OCI-LY7 (cell line): ENCODE measurements around the gene DLGAP1. TPM values are rescaled to one million over a fixed set of nuclear protein-coding genes. Genes with fewer than 3 reads are reported as not detected.
A peak's percentile ranks its signal among the peaks of the same experiment; 100 is the strongest.

Experiments
- BruUV-seq: library from RNA; stranded (reverse); fragments of 400-500 nt; replicated peaks from 2 replicates; lab custom pipeline; 2021; lab: Mats Ljungman, UMichigan
- CTCF ChIA-PET: fragments of 300-600 bp; sonication (Branson Sonifier 250); formaldehyde crosslinking; loops from one replicate; lab custom pipeline; 2022; ENCODE audit warnings: antibody characterized with exemption; ENCODE audit not compliant: unreplicated experiment; lab: Charles Lee
- POLR2A ChIA-PET: fragments of 300-600 bp; sonication (Branson Sonifier 250); formaldehyde crosslinking; loops from one replicate; lab custom pipeline; 2022; ENCODE audit warnings: antibody characterized with exemption; lab: Charles Lee
- DNase-seq: peaks from one replicate; pipeline ENCODE4 v3.0.0-alpha.2; 2015; ENCODE audit warnings: low spot score
- H2AFZ ChIP-seq: fragments of 200-600 bp; sonication (generic), shearing (Covaris generic); 2 replicates; pipeline ENCODE4 v1.6.1; 2014; ENCODE audit warnings: mild to moderate bottlenecking, antibody characterized with exemption, low read length, moderate library complexity
- H3K27ac ChIP-seq: fragments of 200-600 bp; sonication (generic); 2 replicates; pipeline ENCODE4 v1.5.1; 2014; ENCODE audit warnings: mixed run types, low read depth, mild to moderate bottlenecking, moderate library complexity, low read length, inconsistent platforms; ENCODE audit not compliant: poor library complexity, severe bottlenecking
- H3K36me3 ChIP-seq: fragments of 200-600 bp; sonication (generic); 2 replicates; pipeline ENCODE4 v1.6.1; 2014; ENCODE audit warnings: mild to moderate bottlenecking, antibody characterized with exemption, low read length, moderate library complexity, mixed read lengths; ENCODE audit not compliant: insufficient read depth
- H3K4me1 ChIP-seq: fragments of 200-600 bp; sonication (generic); 2 replicates; pipeline ENCODE4 v1.5.1; 2014; ENCODE audit warnings: mild to moderate bottlenecking, low read length; ENCODE audit not compliant: insufficient read depth, poor library complexity, severe bottlenecking
- H3K4me2 ChIP-seq: fragments of 200-600 bp; sonication (generic); 2 replicates; pipeline ENCODE4 v1.6.1; 2014; ENCODE audit warnings: mild to moderate bottlenecking, low read length
- H3K4me3 ChIP-seq: fragments of 200-600 bp; sonication (generic); 2 replicates; pipeline ENCODE4 v1.5.1; 2014; ENCODE audit warnings: mild to moderate bottlenecking, low read depth, low read length; ENCODE audit not compliant: poor library complexity, severe bottlenecking
- H3K79me2 ChIP-seq: fragments of 200-600 bp; sonication (generic); 2 replicates; pipeline ENCODE4 v1.6.1; 2016; ENCODE audit warnings: low read depth, mild to moderate bottlenecking, low read length, moderate library complexity, mixed read lengths; ENCODE audit not compliant: insufficient read depth
- H3K9me2 ChIP-seq: fragments of 200-600 bp; sonication (generic); 2 replicates; pipeline ENCODE4 v1.6.1; 2016; ENCODE audit warnings: mild to moderate bottlenecking, low read length, mixed read lengths; ENCODE audit not compliant: insufficient read depth
- H3K9me3 ChIP-seq: fragments of 200-600 bp; sonication (generic); 2 replicates; pipeline ENCODE4 v1.6.1; 2014; ENCODE audit warnings: mild to moderate bottlenecking, mixed run types, low read length, mixed read lengths
- H4K20me1 ChIP-seq: fragments of 200-600 bp; sonication (generic); 2 replicates; pipeline ENCODE4 v1.6.1; 2014; ENCODE audit warnings: mild to moderate bottlenecking, antibody characterized with exemption, low read length, moderate library complexity, mixed read lengths; ENCODE audit not compliant: insufficient read depth
- CTCF ChIP-seq: fragments of 200-600 bp; sonication (generic); conservative IDR thresholded peaks from 2 replicates; pipeline ENCODE4 v1.5.1; 2014; ENCODE audit warnings: mild to moderate bottlenecking, antibody characterized with exemption, low read length, moderate library complexity, mixed read lengths
- EZH2phosphoT487 ChIP-seq: fragments of 200-600 bp; sonication (generic); IDR thresholded peaks from 2 replicates; pipeline ENCODE4 v1.6.1; 2018; ENCODE audit warnings: low read depth, borderline replicate concordance, mild to moderate bottlenecking, mixed run types, antibody characterized with exemption, low read length, moderate library complexity, mixed read lengths
- intact Hi-C: fragments of 100-400 bp; cut with micrococcal nuclease; formaldehyde crosslinking; loops from one replicate; pipeline ENCODE4 v1.10.0; 2022; ENCODE audit not compliant: unreplicated experiment
- total RNA-seq, 2 experiments: library from RNA; depleted of rRNA in 1 of 2; stranded (reverse); fragments of >200 nt in 1 of 2; shearing (Covaris generic) in 1 of 2; gene quantifications; 2 replicates each; pipeline ENCODE4 v1.2.3, GENCODE V29; 2014 to 2022

The DLGAP1 gene
- total RNA-seq, 2 experiments from 2014 or later, result 0.22 TPM; not detected in 1

GRCh38 chr18:3466872-3467271 is 988.2 kb downstream of the DLGAP1 start:
- peaks cover 11% of the 10 kb centered on the region for H3K36me3 ChIP-seq
- BruUV-seq, result no TSS peak
- peak; percentile 54 for DNase-seq

DNA sequence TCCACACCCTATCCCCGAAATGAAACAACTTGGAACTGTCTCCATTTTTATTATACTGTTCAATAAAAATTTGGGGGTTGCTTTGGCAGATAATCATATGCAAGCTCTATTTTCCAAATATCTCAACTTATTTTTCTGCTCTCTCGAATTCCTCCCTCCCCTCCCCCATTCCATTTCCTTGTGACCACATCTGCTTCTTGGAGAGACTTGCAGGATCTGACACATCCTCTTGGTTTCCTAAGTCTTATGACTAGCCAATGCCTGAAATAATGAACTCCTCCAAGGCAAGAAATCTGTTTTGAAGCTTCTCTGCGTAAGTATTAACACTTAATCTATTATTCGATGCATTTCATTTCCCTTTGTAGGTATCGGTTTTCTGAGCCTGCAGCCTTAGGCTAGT is 989.1 kb downstream of the DLGAP1 start:
- Histone ChIP-seq H3K4me1 (peaks cover 16% of the 10 kb centered on the region), H3K27ac (no peak overlapping the region), H2AFZ (no peak overlapping the region; the same call in 1 of the 2 replicates), H3K79me2 (no peaks in the 10 kb centered on the region), H3K4me3 (no peak overlapping the region), H3K9me2 (no peaks in the 10 kb centered on the region), H3K9me3 (peaks cover 13% of the 10 kb centered on the region; the same call in 1 of the 2 replicates), H4K20me1 (no peaks in the 10 kb centered on the region), H3K4me2 (peak overlapping the region; percentile 38; the same call in 1 of the 2 replicates), H3K36me3 (peaks cover 19% of the 10 kb centered on the region)
- ChIA-PET CTCF (interaction anchor here (0.9 to 1.1 kb wide), 3 partner anchors 10 to 119 kb away, joined by 3 to 4 read pairs (median 3); no protein-coding TSS in a partner anchor), POLR2A (interaction anchor here (0.6 to 3.5 kb wide), 18 partner anchors 9 to 1153 kb away, joined by 3 to 29 read pairs (median 4); no protein-coding TSS in a partner anchor)
- BruUV-seq, result no TSS peak
- DNase-seq, result no peak
- intact Hi-C loops, result no loop called here
- TF ChIP-seq CTCF (no peak), EZH2phosphoT487 (no peak)

More at GRCh38 chr18:3466872-3467271, 988.2 kb downstream of the DLGAP1 start:
- intact Hi-C loops, result no loop called here
- H3K9me2 ChIP-seq, result no peaks in the 10 kb centered on the region
- H4K20me1 ChIP-seq, result no peaks in the 10 kb centered on the region
- no peak for TF ChIP-seq CTCF
- no peak for TF ChIP-seq EZH2phosphoT487
- peaks cover 16% of the 10 kb centered on the region for H3K4me1 ChIP-seq
- no peak overlapping the region for H3K27ac ChIP-seq
- H3K9me3 ChIP-seq, result 0 out of 2 replicates have a peak, but pooled peaks cover 5% of the 10 kb centered on the region
- POLR2A ChIA-PET, result interaction anchor here (0.6 to 3.5 kb wide), 21 partner anchors 8 to 1154 kb away, joined by 3 to 29 read pairs (median 4); no protein-coding TSS in a partner anchor
- no peak overlapping the region; the same call in 1 of the 2 replicates for H2AFZ ChIP-seq
- CTCF ChIA-PET, result interaction anchor here (0.7 to 1.1 kb wide), 2 partner anchors 10 to 11 kb away, joined by 3 to 4 read pairs; no protein-coding TSS in a partner anchor
- H3K79me2 ChIP-seq, result no peaks in the 10 kb centered on the region
- peak overlapping the region; percentile 38 for H3K4me2 ChIP-seq
- H3K4me3 ChIP-seq, result no peak overlapping the region

DNA sequence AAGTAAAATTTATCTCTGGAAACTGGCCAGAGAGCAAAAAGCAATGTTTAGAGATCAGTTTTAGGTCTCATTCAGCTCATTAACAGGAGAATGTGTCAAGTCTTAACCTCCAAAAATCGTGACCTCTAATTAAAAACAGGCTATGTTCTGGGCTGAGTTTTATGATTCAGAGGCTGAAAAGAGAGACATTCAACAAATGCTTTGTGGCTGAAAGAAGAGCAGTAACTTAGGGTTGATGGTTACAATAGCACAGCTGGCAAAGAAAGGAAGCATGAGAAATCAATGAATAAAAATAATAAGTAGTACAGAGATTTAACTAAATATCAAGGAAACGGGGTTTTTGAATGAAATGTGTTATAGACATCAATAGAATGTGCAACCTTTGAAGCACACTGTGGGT is 992.1 kb downstream of the DLGAP1 start:
- no peak overlapping the region for H3K27ac ChIP-seq

More for the DNA sequence above, 992.1 kb downstream of the DLGAP1 start:
- Histone ChIP-seq H3K9me2 (no peaks in the 10 kb centered on the region), H3K4me2 (no peak overlapping the region), H4K20me1 (no peaks in the 10 kb centered on the region), H3K4me1 (peaks cover 25% of the 10 kb centered on the region), H3K36me3 (peaks cover 48% of the 10 kb centered on the region), H3K79me2 (peaks cover 22% of the 10 kb centered on the region; the same call in 1 of the 2 replicates), H3K9me3 (peaks cover 20% of the 10 kb centered on the region; the same call in 1 of the 2 replicates), H3K4me3 (no peak overlapping the region), H2AFZ (no peak overlapping the region)
- CTCF ChIA-PET, result no interaction called here
- POLR2A ChIA-PET, result interaction anchor here (0.9 to 1.7 kb wide), 3 partner anchors 10 to 166 kb away, joined by 4 to 7 read pairs (median 5); no protein-coding TSS in a partner anchor
- DNase-seq, result no peak
- intact Hi-C loops, result no loop called here
- no TSS peak for BruUV-seq
- TF ChIP-seq CTCF (no peak), EZH2phosphoT487 (no peak)
